GM18508 (cell line): ENCODE data around the gene IFNAR1.
"Not testable (repeated sequence)": the region's sequence is repeated elsewhere in the genome, so short reads cannot be mapped to it uniquely, and the experiment has no call there.

Experiments
- ATAC-seq: cut with Tn5 transposase; IDR thresholded peaks from one replicate; pipeline ENCODE4 v1.9.1; 2021; ENCODE audit warnings: moderate number of reproducible peaks; ENCODE audit not compliant: insufficient read depth, unreplicated experiment

IFNAR1 gene

DNA sequence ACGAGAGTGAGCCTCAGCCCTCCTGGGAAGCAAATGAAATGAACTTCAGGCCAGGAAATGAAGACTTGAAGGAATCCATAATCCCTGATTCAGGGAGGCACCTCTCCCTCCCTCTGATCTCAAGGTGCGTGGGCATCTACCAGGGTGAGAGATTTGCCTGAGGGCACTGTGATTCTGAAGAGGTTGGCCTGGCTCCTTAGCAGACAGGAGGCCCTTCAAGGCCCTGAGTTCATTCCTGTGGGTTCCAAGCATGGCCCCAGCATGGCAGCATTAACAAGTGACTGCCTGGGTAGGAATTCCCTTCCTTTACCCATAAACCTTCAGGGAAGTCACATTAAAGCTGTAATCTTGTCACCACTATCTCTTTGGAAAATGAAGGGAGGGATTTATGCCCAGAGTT lies 48.7 kb downstream of the IFNAR1 start:
- ATAC-seq: no peak

DNA sequence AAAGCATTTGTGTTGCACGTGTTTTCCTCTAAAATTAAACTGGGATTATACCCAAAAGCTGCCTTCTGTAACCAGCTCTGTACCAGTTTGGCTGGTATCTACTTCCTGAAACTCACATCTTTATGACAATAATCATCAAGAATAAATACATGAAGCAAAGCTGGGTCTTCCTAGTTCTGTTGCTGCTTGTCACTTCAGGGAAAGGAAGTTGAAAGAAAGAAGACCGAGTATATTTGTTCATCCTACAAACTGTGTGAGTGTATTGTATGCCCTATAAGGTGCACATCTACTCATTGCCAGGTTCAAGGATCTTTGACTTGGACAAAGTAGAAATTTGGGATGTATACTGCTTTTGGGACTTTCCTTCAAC lies 49.3 kb downstream of the IFNAR1 start:
- no peak for ATAC-seq

- no peak for ATAC-seq
Measured at GRCh38 chr21:33374450-33375096, 49.8 kb downstream of the IFNAR1 start.

GRCh38 chr21:33375101-33375644 lies 50.4 kb downstream of the IFNAR1 start:
- ATAC-seq: no peak

- no peak for ATAC-seq
Measured at GRCh38 chr21:33377221-33377920, 52.6 kb downstream of the IFNAR1 start.

- no peak for ATAC-seq
Measured at GRCh38 chr21:33378081-33378480, 53.3 kb downstream of the IFNAR1 start.

DNA sequence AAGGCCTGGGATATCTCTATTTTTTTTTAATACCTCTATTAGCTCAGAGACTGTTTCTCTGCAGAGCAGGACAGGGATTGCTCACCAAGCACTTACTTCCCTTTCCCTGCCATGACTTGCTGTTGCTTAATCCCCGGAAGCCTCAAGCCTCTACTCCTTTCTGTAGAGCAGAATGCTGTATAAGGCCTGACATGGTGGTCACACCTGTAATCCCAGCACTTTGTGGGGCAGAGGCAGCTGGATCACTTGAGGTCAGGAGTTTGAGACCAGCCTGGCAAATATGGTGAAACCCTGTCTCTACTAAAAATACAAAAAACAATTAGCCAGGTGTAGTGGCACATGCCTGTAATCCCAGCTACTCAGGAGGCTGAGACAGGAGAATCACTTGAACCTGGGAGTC lies 55.2 kb downstream of the IFNAR1 start:
- not testable (repeated sequence) for ATAC-seq

DNA sequence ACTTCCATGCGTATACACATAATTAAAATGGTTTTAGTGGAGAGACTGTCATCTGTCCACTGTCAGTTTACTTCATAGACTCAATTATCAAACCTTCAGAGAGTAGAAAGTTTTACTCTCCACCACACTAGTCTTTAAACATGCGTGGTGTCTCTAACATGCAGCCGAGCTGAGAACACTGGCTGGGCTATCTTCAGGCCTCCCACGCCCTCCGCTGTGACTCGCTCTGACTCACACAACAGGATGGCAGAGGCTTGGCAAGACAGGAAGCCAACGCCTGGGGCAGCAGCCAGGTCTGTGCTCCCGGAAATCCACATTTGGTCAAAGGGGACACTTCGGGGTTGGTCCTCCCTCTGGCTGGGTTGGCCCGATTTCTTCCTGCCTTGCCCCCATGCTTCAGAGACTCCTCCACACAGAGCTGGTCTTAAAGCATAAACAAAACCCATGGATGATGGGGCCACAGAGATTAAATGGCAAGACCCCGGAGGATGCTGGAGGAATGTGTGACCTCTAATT lies 55.8 kb downstream of the IFNAR1 start:
- no peak for ATAC-seq

GRCh38 chr21:33381381-33381780 lies 56.6 kb downstream of the IFNAR1 start:
- ATAC-seq: not testable (repeated sequence)

- peak; percentile 72 for ATAC-seq
Measured at GRCh38 chr21:33383056-33383888, 58.5 kb downstream of the IFNAR1 start.

DNA sequence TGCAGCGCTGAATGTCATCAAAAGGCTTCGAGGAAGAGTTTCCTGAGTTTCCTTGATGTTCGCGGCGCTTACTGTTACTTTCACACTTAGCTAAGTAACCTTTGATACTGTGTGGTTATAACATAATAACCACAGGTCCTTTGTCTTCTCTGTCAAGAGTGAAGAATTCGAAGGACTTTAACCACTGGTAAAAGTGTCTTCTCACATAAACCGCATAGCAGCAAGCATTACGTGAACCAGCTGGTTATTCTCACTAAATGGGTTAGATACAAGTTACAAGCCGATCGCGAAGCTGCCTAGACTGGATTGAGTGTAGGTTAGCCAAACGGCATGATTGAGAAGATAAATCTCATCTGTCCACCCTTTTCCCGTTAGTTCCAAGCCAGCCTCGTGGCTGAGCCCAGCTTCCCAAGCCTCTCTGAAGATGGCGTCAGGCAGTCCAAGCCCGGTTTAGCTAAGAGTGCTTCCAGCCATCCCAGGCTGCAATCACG lies 60.1 kb downstream of the IFNAR1 start:
- ATAC-seq: no peak

- no peak for ATAC-seq
Measured at GRCh38 chr21:33386222-33386784, 61.5 kb downstream of the IFNAR1 start.

DNA sequence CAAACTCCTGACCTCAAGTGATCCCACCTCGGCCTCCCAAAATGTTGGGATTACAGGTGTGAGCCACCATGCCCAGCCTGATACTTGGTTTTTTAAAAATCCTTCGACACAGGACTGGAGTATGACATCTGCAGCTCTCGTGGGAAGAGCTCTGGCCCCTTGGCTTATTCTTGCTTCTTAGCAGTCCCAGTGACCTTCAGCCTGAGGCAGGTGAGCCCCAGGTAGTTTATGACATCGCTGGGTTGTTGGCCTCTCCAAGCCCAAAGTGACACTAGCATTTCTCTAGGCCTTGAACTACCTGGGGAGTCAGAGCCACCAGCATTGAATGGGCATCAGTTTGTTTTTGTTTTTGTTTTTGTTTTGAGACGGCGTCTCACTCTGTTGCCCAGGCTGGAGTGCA lies 62.5 kb downstream of the IFNAR1 start:
- no peak for ATAC-seq

GRCh38 chr21:33388188-33388587 lies 63.4 kb downstream of the IFNAR1 start:
- ATAC-seq: no peak

GRCh38 chr21:33390479-33390878 lies 65.7 kb downstream of the IFNAR1 start:
- no peak for ATAC-seq

DNA sequence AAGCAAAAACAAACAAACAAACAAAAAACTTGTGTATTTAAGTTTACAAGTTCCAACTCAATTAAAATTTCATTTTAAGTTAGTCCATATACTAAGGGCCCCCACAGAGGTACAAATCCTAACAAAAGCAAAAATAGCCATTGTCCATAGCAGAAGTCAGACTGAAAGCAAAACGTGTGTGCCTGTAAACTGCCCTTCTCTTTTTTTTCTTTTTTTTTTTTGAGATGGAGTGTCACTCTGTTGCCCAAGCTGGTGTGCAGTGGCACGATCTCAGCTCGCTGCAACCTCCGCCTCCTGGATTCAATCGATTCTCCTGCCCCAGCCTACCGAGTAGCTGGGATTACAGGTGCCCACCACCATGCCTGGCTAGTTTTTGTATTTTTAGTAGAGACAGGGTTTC lies 66.9 kb downstream of the IFNAR1 start:
- ATAC-seq: no peak

GRCh38 chr21:33392284-33392985 lies 67.7 kb downstream of the IFNAR1 start:
- ATAC-seq: no peak

GRCh38 chr21:33393348-33393747 lies 68.6 kb downstream of the IFNAR1 start:
- ATAC-seq: no peak

- ATAC-seq: no peak
Measured at GRCh38 chr21:33394260-33394659, 69.5 kb downstream of the IFNAR1 start.

- no peak for ATAC-seq
Measured at GRCh38 chr21:33395891-33396331, 71.1 kb downstream of the IFNAR1 start.
